GM10847 (cell line): Measurements from ENCODE around the gene HERC4.

Source experiments
- POLR2A ChIP-seq: IDR thresholded peaks from 2 replicates; pipeline ENCODE4 v1.6.1; 2011; ENCODE audit not compliant: insufficient read length; ENCODE audit errors: extremely low read depth

HERC4 gene

DNA sequence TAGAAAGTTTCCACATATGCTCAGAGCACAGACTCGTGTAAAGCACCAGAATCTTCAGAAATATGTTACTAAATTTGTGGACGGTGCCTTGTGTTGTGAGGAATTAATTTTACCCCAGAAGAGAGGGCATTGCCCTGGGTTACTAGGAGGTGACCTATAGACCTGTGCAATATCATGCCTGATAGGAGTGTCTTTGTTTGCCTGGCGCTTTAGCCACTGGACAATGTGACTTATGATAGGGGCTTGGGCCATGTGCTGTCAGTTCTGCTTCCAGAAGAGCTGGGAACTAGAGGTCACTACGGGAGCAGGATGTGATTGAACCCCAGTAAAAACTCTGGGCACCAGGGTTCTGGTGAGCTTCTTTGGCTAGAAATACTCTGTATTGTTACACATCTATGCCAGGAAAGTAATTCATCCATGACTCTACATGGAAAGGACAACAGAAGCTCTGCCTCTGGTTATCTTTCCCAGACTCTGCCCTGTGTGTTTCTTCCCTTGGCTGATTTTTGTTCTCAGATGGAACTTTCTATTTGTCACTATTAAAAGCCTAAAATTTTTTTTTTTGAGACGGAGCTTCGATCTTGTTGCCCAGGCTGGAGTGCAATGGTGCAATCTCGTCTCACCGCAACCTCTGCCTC is 115.1 kb downstream of the HERC4 start:
- no peak for TF ChIP-seq POLR2A

- no peak for TF ChIP-seq POLR2A
Observed at GRCh38 chr10:67955614-67956013, 119.5 kb downstream of the HERC4 start.

DNA sequence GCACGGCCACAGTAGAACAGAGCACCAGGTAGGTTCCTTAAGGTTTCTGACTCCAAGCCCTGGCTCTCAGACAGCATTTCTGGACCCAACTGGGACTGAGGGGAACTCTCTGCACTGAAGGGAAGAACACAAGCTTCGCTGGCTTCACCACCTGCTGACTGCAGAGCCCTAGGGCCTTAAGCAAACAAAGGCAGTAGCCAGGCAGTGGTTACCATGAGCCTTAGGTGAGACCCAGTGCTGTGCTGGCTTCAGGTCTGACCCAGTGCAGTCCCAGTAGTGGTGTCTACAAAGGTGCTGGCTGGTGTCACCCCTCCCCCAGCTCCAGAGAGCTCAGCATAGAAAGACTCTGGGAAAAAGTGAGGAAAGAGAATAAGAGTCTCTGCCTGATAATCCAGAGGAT is 131.2 kb downstream of the HERC4 start:
- TF ChIP-seq POLR2A: no peak

DNA sequence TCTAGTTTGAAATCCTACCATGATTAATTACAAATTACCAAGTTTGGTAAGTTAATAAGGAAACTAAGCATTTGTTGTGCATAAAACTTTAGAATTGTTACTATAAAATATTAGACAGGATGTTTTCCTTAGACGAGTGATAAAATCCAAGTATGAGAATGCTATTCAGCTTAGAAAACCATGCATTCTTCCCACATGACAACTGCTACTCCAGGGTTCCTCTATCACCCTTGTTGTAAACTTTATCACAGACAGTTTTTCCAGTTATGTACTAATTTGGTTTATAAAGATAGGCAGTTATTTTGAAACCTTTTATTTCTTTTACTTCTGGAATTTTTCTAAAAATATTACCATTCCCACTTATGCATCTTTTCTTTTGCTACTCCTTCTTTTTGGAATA is 138.7 kb downstream of the HERC4 start:
- TF ChIP-seq POLR2A: no peak

GRCh38 chr10:67935223-67935622 is 139.9 kb downstream of the HERC4 start:
- TF ChIP-seq POLR2A: no peak

GRCh38 chr10:67934336-67934735 is 140.7 kb downstream of the HERC4 start:
- no peak for TF ChIP-seq POLR2A

GRCh38 chr10:67933199-67933598 is 141.9 kb downstream of the HERC4 start:
- TF ChIP-seq POLR2A: no peak

DNA sequence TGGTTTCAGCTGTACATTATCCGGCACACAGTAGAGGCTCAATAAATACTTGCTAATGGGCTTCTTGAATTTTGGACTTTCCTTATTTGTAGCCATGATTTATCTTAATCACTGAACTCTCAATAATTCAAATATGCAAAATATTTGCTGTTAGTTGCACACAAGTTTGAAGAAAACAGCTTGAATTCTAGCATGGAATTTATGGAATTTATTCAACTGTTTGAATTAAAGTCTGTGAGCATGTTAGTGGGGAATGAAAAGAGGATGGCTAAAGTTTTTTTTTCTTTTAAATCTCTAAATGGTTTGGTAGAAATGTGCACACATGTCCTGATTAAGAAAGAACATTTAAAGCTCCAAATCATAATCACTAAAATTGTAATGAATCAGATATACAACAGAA is 148.1 kb downstream of the HERC4 start:
- no peak for TF ChIP-seq POLR2A

DNA sequence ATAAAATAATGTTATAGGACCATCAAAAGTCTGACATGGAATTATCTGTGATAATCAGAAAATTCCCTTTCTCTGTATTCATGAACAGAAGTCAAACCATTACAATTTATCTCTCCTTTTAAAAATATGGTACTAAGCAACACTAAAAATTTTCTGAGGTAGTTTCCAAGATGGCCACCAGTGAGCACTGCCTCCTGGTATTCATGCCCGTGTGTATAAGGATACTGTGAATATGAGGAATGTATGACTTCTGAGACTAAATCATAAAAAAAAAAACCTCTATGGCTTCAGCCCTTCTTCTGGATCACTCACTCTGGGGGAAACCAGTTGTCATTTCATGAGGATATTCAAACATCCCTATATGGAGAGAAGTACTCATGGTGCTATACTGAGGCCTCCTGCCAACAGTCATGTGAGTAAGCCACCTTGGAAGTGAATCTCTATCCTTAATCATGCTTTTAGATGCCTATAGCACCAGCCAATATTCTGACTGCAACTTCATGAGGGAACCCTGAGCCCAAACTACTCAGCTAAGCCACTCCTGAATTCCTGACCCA is 149.6 kb downstream of the HERC4 start:
- TF ChIP-seq POLR2A: no peak

GRCh38 chr10:67924136-67924535 is 150.9 kb downstream of the HERC4 start:
- no peak for TF ChIP-seq POLR2A

- no peak for TF ChIP-seq POLR2A
Observed at GRCh38 chr10:67923551-67923950, 151.5 kb downstream of the HERC4 start.

DNA sequence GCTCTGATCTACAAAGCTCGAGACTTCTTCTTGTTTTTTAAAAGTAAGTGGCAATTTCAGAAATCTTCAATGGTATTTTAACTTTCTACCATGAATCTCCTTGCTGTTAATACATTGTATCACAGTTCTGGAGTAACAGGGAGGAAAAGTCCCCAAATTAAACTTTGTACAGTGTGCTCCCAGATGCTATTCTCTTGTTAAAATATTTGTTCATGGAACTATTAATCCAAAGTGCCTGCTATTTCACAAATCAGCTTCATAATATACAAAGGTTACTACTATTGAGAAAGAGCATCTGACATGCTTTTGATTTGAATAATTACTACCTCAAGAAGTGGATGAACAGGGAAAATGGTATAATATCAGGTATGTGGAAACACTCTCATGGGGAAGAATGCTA is 154.0 kb downstream of the HERC4 start:
- no peak for TF ChIP-seq POLR2A

- no peak for TF ChIP-seq POLR2A
Observed at GRCh38 chr10:67917679-67918078, 157.4 kb downstream of the HERC4 start.

DNA sequence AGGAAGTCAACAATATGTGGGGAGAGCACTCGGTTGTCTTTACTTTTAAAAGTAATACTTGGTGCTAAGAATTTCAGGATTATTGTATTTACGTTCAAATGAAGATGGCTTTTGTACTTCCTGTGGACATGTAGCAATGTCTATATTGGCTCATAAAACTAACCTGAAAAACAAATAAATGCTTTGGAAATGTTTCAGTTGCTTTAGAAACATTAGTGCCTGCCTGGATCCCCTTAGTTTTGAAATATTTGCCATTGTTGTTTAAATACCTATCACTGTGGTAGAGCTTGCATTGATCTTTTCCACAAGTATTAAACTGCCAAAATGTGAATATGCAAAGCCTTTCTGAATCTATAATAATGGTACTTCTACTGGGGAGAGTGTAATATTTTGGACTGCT is 157.9 kb downstream of the HERC4 start:
- TF ChIP-seq POLR2A: no peak

DNA sequence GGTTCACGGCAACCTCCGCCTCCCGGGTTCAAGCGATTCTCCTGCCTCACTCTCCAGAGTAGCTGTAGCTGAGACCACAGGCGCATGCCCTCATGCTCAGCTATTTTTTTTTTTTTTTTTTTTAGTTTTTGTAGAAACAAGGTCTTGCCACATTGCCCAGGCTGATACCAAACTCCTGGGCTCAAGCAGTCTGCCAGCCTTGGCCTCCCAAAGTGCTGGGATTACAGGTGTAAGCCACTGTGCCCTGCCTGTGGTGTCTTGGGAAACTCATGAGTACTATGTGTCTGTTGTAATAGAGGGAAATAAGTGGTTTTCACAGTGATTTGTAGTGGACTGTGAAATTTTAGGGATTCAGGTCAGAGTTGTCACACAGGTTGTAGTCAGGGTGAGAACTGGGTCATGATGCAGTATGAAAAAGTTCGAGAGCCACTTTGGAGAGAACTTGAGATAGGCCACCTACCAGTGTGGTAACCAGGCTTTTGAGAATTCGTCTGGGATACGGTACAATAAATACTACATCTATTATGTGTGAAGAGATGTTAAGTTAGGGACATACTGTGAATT is 160.2 kb downstream of the HERC4 start:
- TF ChIP-seq POLR2A: no peak

- no peak for TF ChIP-seq POLR2A
Observed at GRCh38 chr10:67912331-67912946, 162.6 kb downstream of the HERC4 start.
